Right atrium auricular region (tissue), 2 donors: ENCODE measurements around the gene LINS1. TPM values are rescaled to one million over a fixed set of nuclear protein-coding genes. Genes with fewer than 3 reads are reported as not detected.

Experiments used
- DNase-seq: peaks from one replicate; pipeline ENCODE4 v3.0.0-alpha.2; 2019; ENCODE audit warnings: low spot score
- H3K27ac ChIP-seq, 2 donors: fragments of 200-600 bp; sonication (generic); 1 replicate in 1 of 2; 2 replicates in 1 of 2; pipeline ENCODE4 v1.5.1; 2016 to 2019
- H3K27me3 ChIP-seq, 2 donors: fragments of 200-600 bp; sonication (generic); one replicate each; pipeline versions ENCODE4 v1.5.1 to v1.6.0; 2017 to 2019
- H3K36me3 ChIP-seq: fragments of 200-600 bp; sonication (generic); one replicate; pipeline ENCODE4 v1.5.1; 2016
- H3K4me1 ChIP-seq, 2 donors: fragments of 200-600 bp; sonication (generic); one replicate each; pipeline versions ENCODE4 v1.5.1 to v1.6.0; 2017 to 2019
- H3K4me3 ChIP-seq, 2 donors: fragments of 200-600 bp; sonication (generic); 1 replicate in 1 of 2; 2 replicates in 1 of 2; pipeline ENCODE4 v1.5.1; 2017 to 2019; ENCODE audit warnings: mild to moderate bottlenecking in 1 of 2, moderate library complexity in 1 of 2
- H3K9me3 ChIP-seq, 2 donors: fragments of 200-600 bp; sonication (generic); one replicate each; pipeline ENCODE4 v1.5.1; 2019
- CTCF ChIP-seq, 2 donors: fragments of 200-600 bp; sonication (generic); IDR thresholded peaks; one replicate each; pipeline ENCODE4 v1.5.1; 2019; ENCODE audit warnings: antibody characterized with exemption in 2 of 2
- total RNA-seq, 2 donors: library from RNA; depleted of rRNA; stranded (reverse); fragments of >200 nt; gene quantifications; one replicate each; pipeline ENCODE4 v1.1.0, GENCODE V29; 2016

Gene LINS1
- total RNA-seq, 2 donors from 2014 or later, result 8.8 to 8.9 TPM

- Histone ChIP-seq H3K4me3 (no peak overlapping the region), H3K27me3 (no peaks in the 10 kb centered on the region), H3K9me3 (peaks cover 0 to 1% of the 10 kb centered on the region in 2 donors), H3K4me1 (peaks cover 0 to 15% of the 10 kb centered on the region in 2 donors), H3K27ac (no peak overlapping the region), H3K36me3 (no peaks in the 10 kb centered on the region)
- TF ChIP-seq CTCF (IDR thresholded peaks at IDR 0.05), result no peak
- no peak for DNase-seq
Observed at GRCh38 chr15:100517846-100518245, 84.1 kb downstream of the LINS1 start.

Other genes starting within 250 kb of the LINS1 start
- not detected for gene CERS3, start 73.2 kb downstream of the LINS1 start, total RNA-seq
- 1 to 10 TPM; 5.5 to 6.2 TPM for gene ASB7, start 405 bp upstream of the LINS1 start, total RNA-seq